Hepatocyte (in vitro differentiated cells): ENCODE results near the gene DOCK4.

Experiments used
- EZH2 ChIP-seq: fragments of 200-600 bp; sonication (generic); IDR thresholded peaks from 2 replicates; pipeline ENCODE4 v1.6.1; 2016; ENCODE audit warnings: antibody characterized with exemption, mild to moderate bottlenecking, borderline replicate concordance
- EZH2phosphoT487 ChIP-seq: fragments of 200-600 bp; sonication (generic); IDR thresholded peaks from one replicate; pipeline ENCODE4 v1.6.1; 2018; ENCODE audit warnings: antibody characterized with exemption, mild to moderate bottlenecking, low read depth, moderate library complexity; ENCODE audit not compliant: unreplicated experiment, severe bottlenecking
- TF ChIP-seq, protein P1 (sequence below): fragments of 200-600 bp; sonication (generic); IDR thresholded peaks from 2 replicates; pipeline ENCODE4 v1.5.1; 2016; ENCODE audit warnings: antibody characterized with exemption, mild to moderate bottlenecking; ENCODE audit not compliant: poor library complexity

DNA sequence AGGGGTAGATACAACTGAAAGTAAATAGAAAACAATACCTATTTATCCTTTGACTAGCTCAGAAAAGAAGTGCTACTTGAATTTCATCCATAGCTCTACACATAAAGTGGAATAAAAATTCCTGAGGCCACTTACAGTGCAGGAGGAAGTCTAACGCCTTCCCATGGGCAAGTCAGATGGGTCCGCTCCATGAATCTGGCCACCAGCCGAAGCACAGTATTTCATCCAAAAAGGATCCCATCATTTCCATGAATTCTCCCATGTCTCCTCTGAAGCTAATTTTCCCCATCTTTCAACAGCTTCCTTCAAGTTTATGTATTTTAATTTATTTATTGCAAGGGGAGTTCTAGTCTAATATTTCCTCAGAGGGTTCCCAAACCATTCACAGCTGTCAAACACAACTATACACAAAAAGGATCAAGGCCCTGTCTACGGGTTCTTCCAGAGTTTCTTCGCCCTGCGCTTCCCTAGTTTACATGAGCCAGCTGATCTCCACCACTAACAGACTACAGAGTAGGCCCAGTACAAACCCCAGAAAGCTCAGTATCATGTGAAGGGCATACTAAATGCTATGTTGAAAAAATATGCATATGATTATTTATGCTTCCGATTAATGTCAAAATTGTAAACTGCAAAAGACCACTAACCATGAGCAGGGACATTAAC lies 184.7 kb downstream of the DOCK4 start:
- TF ChIP-seq EZH2 (no peak), EZH2phosphoT487 (no peak)
- TF ChIP-seq, protein P1, sequence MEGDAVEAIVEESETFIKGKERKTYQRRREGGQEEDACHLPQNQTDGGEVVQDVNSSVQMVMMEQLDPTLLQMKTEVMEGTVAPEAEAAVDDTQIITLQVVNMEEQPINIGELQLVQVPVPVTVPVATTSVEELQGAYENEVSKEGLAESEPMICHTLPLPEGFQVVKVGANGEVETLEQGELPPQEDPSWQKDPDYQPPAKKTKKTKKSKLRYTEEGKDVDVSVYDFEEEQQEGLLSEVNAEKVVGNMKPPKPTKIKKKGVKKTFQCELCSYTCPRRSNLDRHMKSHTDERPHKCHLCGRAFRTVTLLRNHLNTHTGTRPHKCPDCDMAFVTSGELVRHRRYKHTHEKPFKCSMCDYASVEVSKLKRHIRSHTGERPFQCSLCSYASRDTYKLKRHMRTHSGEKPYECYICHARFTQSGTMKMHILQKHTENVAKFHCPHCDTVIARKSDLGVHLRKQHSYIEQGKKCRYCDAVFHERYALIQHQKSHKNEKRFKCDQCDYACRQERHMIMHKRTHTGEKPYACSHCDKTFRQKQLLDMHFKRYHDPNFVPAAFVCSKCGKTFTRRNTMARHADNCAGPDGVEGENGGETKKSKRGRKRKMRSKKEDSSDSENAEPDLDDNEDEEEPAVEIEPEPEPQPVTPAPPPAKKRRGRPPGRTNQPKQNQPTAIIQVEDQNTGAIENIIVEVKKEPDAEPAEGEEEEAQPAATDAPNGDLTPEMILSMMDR = no peak
